Body of pancreas (tissue), 4 donors: Measurements from ENCODE around the gene ERCC4.

Source experiments
- CTCF ChIP-seq, 7 experiments: fragments of 450-650 bp in 4 of 7; fragments of 200-600 bp in 3 of 7; sonication (generic) in 3 of 7; IDR thresholded peaks; one replicate each; pipeline ENCODE4 v1.5.1; 2016 to 2019; ENCODE audit warnings: antibody characterized with exemption in 7 of 7
- POLR2A ChIP-seq, 3 donors: fragments of 450-650 bp; IDR thresholded peaks; one replicate each; pipeline ENCODE4 v1.6.1; 2016; ENCODE audit warnings: antibody characterized with exemption in 3 of 3, mild to moderate bottlenecking in 2 of 3

- no peak for TF ChIP-seq POLR2A (IDR thresholded peaks at IDR 0.05)
- TF ChIP-seq CTCF (IDR thresholded peaks at IDR 0.05), result no peak
These were observed 49.8 kb downstream of the ERCC4 start for GRCh38 chr16:13969711-13970110.
